Activated effector memory CD4-positive, alpha-beta T cell treated with anti-CD3 and anti-CD28 coated beads, Interleukin-2, amount 50 U/mL, for 16 hours (primary cell): ENCODE data around the gene FIGNL1.
A peak's percentile ranks its signal among the peaks of the same experiment; 100 is the strongest.

Experiments
- DNase-seq: peaks from one replicate; pipeline ENCODE4 v3.0.0-alpha.2; 2020

The FIGNL1 gene

DNA sequence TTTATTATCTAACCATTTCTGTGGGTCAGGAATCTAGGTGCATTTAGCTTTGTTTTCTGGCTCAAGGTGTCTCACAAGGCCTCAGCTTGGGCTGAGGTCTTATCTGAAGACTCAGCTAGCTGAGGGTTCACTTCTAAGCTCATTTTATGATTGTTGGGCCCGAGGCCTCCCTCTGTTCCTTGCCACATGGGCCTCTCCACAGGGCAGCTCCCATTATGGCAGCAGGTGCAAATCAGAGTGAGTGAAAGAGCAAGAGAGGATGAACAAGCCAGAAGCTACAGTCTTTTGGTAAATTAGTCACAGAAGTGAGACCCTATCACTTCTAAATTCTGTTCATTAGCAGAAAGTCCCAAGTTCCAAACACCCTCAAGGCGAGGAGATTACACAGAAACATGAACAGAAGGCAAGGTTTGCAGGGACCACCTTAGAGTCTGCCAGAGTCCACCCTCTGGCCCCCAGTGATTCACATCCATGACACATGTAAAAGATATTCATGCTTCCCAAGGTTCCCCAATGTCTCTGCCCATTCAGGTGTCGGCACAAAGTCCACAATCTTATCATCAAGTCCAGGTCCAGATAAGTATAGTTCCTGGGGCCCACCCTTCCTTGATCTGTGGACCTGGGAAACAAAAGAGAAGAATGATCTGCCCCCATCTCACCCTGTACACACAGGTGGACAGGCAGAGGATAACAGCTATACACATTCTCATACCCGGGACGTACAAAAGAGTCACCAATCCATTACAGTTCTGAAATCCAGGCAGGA is 23.7 kb downstream of the FIGNL1 start:
- no peak for DNase-seq

DNA sequence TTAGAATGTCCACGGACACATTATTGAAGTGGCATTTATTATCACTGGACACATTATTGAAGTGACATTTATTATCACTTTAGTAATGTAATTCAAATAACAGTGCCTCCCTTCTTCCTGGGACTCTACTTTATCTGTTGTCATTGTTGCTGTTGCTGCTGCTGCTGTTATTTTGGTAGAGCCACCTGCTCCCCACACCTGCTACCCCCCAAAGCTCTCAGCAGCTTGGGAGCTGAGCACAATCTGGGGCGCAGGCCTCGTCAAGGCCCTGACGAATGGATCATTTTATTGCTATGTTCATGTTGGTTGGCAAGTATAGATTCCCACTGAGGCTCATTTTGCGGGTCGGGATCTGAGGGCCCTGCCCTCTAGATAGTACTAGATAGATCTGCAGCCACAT is 24.8 kb downstream of the FIGNL1 start:
- DNase-seq, result no peak

DNA sequence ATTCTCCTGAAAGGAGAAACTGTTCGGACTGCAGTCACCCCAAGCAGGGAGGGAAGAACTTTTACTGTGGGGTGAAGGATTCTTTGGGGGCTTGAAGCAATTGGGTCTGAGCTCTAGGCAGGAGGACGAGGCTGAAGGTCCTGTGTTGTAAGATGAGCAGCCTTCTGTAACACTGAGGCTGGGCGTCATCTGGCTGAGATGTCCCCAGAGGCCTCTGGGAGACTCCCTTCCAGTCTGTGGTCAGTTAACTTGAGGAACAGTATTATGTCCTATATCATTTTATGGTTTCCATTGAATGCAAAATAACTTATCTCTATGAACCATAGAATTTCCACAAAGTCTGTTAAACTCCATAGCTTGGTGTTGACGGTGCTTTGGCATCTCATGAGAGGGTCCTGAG is 26.3 kb downstream of the FIGNL1 start:
- no peak for DNase-seq

DNA sequence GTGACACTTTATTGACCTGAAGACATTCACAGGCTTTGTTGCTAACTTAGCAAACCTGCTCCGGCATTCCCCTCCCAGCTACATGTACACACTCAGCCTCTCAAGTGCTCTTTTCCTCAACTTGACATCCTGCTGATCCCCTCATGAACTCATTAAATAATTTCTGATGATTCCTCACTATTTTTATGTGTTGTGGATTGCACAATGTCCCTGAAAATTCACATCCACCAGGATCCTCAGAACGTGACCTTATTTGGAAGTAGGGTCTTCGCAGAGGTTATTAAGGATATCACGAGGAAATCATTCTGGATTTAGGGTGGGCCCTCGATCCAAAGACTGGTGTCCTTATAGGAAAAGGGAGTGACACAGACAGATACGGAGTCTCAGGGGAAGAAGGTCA is 27.3 kb downstream of the FIGNL1 start:
- no peak for DNase-seq

DNA sequence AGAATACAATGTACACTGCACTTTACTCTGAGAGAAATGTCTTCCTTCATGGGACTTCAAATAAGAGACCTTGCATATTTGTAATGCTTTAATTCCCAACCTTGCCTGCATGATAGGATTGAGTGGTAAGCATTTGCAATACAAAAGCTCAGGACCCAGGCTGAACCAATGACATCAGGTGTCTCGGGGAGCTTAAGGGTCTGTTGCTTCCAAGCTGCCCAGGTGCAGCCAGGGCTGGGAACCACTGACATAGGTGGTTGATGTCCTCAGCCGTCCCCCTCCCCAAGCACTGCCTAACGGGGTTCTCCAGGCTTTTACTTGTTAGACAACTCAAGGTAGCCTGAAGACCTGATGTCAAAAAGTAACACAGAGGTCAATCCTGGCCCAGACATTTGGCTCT is 29.1 kb downstream of the FIGNL1 start:
- no peak for DNase-seq

DNA sequence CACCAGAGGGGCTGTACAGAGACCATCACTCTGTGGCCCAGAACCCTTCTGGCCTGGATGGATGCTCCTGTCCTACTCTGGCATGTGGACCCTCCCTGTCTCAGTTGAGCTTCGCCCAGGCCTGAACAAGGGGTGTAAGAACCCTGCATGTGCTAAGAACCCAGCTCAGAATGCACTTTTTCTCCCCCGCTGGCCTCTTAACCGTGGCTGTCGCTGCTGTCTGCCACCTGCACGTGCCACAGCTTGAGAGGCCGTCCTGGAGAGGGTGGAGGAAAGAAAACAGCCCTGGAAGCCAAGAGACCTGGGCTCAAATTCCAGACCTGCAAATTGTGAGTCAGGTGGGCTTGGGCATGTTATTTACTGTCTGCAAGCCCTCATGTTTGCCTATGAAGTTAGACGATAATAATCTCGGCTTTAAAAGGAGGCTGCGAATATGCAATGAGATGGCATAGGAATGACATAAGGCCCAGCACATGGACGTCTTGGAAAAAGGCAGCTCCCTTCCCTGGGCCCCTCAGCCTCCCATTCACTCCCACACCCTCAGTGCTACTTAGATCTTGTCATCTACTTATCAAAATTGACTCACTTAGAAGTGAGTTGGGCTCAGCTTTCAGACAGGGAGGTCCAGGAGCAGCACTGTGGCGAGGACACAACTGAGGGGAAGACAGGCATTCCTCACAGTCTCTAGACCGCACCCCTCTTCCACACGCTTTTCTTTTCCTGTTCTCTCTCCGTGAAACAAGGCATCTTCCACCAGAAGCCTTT is 31.4 kb downstream of the FIGNL1 start:
- no peak for DNase-seq

DNA sequence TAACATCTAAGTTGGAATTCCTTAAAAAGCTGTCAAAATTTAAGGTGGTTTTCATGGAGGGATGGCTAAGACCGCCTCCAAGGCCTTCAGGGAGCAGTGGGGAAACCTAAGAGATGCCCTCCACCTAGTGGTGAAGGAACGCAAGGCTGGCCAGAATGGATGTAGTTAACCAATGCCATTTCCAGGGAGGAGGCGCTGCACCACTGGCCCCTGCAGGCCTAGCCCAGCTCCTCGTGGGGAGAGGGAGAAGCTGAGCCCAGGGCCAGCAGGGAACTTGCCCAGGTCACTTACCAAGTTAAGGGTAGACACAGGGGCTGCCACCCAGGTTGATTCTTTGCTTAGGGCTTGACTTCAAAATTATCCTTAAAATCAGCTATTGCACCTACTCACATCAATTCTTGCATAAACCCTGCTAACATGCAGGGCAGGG is 32.0 kb downstream of the FIGNL1 start:
- DNase-seq, result peak; percentile 89

DNA sequence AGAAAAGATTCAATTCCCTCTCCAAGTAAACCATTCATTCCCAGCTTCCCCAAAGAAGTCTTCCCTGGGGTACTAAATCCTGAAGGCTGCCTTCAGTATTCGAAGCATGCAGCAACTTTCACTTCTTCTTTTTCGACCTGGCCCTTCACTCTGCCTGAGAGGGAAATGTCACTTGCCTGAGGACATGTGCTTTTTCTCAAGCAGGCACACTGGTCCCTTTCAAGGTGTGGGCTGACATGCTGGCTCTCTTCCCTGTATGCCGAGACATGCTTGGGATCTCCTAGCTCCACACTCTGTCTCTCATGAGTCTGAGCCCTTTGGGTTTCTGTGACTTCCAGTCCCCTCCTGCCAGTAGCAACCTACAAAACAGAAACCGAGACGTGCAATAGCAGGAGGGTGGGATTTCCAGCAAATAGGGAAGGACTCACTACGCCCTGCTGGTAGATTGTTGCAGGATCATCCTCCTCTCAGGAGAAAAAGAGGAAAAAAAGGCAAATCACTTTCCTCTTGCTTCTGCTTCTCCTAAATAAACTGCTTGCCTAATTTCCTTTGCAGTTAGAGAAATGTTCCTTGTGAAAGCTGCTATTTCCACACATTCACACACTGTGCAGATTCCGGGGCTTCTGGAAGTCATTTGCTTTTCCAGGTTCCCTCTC is 33.5 kb downstream of the FIGNL1 start:
- no peak for DNase-seq

DNA sequence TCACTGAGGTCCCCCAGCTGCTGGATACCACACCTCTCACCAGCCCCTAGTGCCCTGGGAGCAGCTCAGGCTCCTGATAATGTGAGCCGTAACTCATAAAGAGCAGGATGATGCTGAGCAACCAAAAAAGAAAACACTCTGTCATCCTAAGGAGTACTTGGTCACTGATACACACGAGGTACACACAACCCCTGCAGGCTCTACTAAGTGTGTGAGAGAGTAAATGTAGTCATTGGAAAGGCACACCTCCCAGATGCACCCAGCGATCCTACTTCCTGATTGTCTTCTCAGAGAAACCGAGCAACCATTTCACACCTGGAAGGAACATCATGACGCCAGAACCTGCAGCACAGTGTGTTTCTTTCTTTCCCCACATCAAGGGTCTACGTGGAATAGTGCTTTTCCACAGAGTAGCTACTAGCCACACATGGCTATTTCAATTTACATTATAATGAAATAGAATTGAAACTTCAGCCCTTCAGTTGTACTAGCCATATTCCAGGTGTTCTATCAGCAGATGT is 34.2 kb downstream of the FIGNL1 start:
- DNase-seq, result no peak

DNA sequence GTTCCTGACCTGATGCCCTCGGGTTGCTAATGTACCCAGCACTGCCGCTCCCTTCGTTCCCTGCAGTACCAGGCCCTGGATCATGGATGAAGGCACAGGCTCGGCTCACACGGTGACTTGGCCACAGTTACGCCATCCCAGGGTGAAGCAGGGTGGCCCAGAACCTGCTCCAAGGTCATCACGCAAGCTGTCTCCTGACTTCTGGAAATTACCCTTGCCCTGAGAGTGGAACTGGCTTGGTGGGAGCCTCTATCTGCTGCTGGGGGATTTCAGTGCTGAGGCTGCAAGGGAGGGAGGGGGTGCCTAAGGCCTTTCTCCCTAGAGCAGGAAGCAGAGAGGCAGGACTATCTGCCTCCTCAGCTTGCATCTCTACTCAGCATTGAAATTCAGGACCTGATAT is 36.6 kb downstream of the FIGNL1 start:
- no peak for DNase-seq

DNA sequence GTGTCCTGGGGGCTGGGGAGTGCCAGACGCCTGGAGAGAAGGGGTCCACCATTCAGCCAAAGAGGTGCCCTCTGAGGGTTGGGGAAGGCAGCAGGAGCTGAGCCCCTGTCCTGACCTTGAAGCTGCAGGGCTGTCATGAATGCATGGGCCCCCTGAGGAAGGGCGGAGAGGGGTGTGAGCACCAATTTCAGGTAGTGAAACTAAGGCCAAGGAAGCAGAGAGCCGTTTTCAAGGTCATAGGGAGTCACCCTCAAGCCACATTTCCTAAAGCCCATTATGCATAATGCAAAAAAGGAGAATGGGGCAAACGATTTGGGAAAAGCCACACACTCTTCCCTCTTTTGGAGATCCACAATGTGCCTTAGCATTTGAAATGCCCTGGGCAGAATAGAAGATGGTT is 37.2 kb downstream of the FIGNL1 start:
- DNase-seq, result no peak

DNA sequence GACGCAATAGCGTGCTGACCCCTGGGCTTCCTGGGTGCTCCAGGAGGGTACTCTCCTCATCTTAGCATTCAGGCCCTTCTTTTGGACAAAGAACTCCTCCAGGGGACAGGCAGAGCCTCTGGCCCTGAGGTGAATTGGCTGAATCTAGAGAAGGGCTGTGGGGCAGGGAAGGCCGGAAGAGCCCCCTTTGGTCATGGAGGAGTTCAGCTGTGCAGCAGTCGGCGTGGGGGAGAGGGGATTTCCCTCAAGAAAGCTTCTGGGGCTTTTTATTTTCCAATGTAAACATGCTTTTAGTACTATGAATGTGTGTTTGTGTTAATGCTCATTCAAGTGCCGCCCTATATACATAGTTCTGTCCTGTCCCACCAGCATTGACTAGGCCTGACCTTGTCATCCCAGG is 38.8 kb downstream of the FIGNL1 start:
- DNase-seq, result no peak

DNA sequence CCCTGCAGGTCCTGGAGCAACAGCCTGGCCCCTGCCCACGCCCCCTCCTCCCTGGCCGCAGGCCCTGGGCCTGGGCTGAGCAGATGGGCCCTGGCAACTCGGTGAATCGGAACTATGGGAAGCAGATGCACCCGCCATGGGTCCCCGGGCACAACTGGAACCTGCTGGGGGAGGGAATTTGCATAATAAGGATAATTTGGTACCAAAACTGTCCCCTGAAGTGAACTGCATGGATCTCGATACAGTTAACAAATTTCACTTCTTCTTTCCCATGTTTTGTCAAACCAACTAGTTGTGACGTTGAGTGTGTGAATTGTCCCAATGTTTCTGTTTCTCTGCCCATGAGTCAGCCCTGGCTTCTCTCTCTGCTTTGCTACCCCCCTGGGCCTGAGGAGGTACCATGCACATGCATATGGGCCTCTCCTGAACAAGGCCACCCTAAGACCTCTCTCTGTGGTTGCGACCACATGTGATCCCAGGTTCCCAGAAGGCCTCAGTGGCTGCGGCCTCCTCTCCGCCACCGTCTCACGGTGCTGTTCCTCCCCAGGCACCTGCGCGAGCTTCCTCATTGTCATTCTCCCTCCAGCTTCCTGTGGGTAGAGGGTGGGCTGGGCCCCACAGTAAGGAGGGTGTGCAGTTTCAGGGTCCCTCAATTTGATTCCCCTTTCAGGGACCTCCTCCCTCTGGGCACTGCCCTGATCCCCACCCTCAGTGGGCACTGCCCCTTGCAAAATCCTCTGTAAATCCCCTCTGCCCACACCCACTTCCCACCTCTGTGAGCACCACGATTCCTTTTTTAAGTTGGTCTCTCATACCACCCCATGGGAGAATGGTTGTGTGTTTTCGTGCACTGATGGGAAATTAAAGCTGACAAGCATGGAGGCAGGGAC is 40.0 kb downstream of the FIGNL1 start:
- no peak for DNase-seq

DNA sequence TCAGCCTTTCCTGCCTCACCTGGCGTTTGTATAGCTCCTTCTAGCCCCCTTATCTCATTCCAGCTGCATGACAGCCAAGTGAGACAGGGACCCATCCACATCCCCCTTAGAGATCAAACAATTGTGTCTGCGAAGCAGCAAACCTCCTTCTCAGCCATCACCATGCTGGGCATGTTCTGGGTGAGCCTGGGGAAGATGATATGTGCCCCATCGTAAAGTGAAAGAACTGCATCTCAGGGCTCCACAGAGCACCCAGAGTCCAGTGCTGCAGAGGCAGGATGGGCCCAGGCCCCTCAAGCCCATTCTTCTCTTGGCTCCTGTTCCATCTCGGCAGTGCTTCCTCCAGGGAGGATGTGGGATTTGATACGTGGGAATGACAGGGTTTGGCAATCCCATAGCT is 43.2 kb downstream of the FIGNL1 start:
- no peak for DNase-seq

DNA sequence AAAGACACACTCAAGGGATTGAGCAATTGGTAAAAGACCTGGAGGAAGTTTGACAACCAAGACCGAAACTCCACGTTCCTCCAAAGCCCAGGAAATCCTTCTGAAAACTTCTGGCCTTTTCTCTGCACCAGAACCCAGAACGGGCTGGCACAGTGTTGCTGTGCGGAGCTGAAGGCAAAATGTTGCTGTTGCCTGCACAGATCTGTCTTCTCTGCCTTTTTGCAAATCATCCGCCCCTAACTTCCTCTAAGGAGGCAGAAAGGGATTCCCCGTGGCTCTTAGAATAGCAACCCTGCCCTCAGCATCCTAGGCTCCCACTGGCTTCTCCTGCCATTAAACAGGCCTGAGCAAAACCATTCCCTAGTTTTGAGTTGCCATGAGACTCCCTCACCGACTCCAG is 44.9 kb downstream of the FIGNL1 start:
- no peak for DNase-seq

DNA sequence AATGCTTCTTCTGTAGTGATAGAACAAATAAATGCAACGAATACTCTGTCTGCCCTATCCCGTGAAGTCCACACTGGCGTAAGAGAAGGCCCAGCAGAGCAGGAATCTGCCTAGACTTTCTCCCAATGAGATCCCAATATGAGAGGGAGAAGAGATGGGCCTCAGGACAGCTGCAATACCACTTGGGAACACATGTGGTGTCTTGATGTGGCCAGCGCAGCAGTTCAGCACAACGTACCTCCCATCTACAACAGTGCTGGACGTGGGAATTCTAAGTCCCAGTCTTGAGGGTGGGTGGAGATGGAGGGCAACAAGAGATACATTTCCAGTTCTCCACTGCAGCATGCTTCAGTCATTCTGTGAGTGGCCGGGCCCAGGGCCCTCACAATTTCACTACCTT is 45.8 kb downstream of the FIGNL1 start:
- DNase-seq, result no peak

DNA sequence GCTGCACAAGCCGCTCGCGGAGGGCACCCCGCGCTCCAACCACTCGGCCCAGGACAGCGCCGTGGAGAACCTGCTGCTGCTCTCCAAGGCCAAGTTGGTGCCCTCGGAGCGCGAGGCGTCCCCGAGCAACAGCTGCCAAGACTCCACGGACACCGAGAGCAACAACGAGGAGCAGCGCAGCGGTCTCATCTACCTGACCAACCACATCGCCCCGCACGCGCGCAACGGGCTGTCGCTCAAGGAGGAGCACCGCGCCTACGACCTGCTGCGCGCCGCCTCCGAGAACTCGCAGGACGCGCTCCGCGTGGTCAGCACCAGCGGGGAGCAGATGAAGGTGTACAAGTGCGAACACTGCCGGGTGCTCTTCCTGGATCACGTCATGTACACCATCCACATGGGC is 50.0 kb downstream of the FIGNL1 start:
- DNase-seq, result no peak

DNA sequence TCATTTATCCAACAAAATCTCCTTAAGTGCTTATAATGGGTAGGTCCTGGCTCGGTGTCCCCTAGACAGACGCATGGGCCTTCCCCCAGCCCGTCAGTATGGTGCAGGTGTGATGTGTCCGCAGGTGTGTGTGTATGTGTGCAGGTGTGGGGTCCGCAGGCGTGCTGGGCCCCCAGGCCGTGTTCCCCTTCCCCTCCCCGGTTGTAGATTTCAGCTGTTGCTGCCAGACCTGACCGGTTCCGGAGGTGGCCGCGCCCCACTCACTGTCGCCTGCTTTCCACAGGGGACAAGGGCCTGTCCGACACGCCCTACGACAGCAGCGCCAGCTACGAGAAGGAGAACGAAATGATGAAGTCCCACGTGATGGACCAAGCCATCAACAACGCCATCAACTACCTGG is 50.5 kb downstream of the FIGNL1 start:
- DNase-seq, result no peak

DNA sequence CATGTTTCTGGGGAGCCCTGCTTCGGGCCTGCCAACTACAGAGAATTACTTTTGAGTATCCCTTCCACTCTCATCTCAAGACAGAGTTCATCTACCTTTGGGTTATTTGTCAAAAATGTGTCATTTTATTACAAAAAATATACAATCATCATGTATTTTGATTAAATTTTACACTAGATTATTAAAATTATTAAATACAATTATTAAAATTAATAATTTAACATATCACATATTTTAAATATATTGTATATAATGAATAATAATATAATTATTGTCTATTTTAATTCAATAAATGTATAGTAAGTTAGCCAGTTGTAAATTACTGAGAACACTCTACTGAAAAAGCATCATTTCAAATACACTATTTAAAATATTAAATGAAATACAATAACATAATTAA is 50.9 kb downstream of the FIGNL1 start:
- no peak for DNase-seq

DNA sequence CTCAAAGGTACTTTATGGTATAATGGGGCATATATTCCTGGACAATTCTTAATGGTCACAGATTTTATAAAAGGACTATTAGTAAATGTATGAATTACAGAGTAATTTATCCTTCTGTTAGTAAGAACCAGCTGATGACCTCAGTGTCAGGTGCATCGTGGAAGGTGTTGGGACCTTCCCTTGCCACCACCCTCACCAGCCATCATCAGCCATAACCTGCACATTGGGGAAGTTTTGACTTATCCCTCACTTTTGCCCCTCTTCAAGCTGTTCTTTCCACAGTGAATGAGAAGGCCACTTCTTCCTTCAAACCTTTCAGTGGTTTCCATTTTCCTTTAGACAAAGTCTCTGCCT is 52.2 kb downstream of the FIGNL1 start:
- DNase-seq, result no peak

DNA sequence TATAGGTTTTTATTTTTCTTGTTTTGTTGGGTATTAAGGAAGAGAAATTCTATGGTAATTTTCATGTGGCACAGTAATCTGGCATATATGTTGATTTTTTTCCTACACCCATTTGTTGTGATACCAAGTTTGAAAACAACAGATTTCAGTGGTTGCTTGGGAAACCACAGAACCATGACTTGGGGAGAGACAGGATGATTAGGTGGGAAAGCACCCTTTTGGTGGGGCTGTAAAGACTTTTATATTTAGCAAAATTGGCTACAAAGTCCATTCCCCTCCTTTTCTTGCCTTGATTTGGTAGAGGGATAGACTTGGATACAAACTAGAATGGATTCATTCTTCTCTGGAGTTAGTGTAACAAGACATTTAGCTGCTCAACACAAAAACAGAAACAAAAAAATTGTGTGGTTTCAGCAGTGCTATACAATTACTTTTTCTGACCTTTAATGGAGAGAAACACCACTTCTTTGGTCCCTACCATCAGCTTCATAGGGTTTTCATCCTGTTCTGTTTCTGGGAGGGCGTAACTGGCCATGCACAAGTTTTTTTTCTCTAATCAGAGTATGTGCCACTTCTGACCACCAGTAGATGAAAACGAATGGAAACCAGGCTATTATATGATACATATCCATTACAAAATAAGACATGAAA is 52.7 kb downstream of the FIGNL1 start:
- DNase-seq, result no peak

DNA sequence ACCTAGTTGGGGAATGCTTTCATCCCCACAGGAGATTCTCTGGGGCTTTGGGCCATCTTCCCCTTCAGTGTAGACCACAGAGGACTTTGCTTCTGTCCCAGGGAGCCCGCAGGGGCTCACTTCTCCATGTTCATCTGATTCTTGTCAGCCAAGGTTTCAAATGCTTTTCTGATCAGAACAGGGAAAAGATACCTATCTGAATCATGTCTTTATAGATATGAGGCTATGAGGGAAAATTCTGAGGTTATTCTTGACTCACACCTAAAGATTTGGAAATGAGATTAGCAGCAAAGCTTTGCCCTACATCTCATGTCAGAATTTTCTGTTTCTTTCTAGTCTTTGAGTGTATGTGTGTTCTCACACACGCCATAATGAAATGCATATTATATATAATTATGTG is 53.3 kb downstream of the FIGNL1 start:
- no peak for DNase-seq
